DND-41 (cell line): Measurements from ENCODE around the gene INKA2.

ENCODE experiments used
- EZH2 ChIP-seq: IDR thresholded peaks from 3 replicates; pipeline ENCODE4 v1.6.1; 2012; ENCODE audit warnings: borderline replicate concordance, low read depth, mild to moderate bottlenecking, moderate library complexity, low read length, inconsistent platforms; ENCODE audit not compliant: severe bottlenecking
- TF ChIP-seq, protein P1 (sequence below): IDR thresholded peaks from 2 replicates; pipeline ENCODE4 v1.5.1; 2012; ENCODE audit warnings: borderline replicate concordance, low read length, moderate library complexity, mild to moderate bottlenecking; ENCODE audit not compliant: poor library complexity, severe bottlenecking; ENCODE audit errors: extremely low read depth

DNA sequence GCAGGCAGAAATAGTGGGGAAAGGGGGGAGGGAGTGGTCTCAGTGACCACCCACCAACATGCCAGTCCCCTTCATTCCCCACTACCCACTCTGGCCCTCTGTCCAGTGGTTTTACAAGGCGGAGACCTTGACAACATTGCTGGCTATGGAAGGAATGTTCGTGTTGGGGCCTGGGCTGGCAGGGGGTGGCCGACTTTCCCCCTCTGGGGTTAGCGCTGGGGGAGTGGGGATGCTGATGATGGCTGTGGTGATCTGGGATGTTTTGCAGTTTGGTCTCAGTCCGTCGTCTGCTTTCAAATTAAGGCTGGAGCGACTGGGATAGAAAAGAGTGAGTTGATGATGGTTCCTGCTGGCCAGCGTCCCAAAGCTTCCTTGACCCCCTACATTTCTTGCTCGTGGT lies 36.8 kb upstream of the INKA2 start:
- TF ChIP-seq, protein P1, sequence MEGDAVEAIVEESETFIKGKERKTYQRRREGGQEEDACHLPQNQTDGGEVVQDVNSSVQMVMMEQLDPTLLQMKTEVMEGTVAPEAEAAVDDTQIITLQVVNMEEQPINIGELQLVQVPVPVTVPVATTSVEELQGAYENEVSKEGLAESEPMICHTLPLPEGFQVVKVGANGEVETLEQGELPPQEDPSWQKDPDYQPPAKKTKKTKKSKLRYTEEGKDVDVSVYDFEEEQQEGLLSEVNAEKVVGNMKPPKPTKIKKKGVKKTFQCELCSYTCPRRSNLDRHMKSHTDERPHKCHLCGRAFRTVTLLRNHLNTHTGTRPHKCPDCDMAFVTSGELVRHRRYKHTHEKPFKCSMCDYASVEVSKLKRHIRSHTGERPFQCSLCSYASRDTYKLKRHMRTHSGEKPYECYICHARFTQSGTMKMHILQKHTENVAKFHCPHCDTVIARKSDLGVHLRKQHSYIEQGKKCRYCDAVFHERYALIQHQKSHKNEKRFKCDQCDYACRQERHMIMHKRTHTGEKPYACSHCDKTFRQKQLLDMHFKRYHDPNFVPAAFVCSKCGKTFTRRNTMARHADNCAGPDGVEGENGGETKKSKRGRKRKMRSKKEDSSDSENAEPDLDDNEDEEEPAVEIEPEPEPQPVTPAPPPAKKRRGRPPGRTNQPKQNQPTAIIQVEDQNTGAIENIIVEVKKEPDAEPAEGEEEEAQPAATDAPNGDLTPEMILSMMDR, result no peak
- TF ChIP-seq EZH2, result no peak
